GM18951 (cell line): ENCODE data around the gene SYMPK.

Experiments
- POLR2A ChIP-seq: IDR thresholded peaks from 4 replicates; pipeline ENCODE4 v1.6.1; 2011; ENCODE audit warnings: mild to moderate bottlenecking; ENCODE audit not compliant: insufficient read length, insufficient read depth; ENCODE audit errors: extremely low read depth
- in situ Hi-C: fragments of 300-500 bp; cut with MboI; formaldehyde crosslinking; loops from one replicate; pipeline ENCODE4 v1.12.0; 2022; ENCODE audit warnings: low sequenced_read_pairs, mixed read lengths, inconsistent platforms; ENCODE audit not compliant: unreplicated experiment

Gene SYMPK

GRCh38 chr19:45821103-45821521 lies 41.8 kb downstream of the SYMPK start:
- in situ Hi-C loops = no loop called here
- no peak for TF ChIP-seq POLR2A

GRCh38 chr19:45820413-45821102 lies 42.4 kb downstream of the SYMPK start:
- TF ChIP-seq POLR2A = no peak
- in situ Hi-C loops = no loop called here

DNA sequence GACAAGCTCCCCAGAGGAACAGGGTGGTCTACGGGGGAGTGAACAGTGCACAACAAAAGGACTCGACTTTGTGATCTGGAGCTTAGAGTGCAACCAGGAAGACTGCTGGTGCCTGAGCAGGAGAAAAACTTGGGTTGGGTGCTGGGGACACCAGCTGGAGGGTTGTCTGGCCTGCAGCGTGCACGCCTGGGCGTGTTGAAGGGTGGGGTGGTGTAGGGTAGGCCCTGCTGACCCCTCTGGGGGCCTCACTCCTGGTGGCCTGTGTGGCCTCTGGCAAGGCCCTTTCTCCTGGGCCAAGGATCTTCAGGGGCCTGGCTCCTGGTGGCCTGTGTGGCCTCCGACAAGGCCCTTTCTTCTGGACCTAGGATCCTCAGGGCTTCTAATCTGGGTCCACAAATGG lies 43.2 kb downstream of the SYMPK start:
- in situ Hi-C loops = no loop called here
- no peak for TF ChIP-seq POLR2A

DNA sequence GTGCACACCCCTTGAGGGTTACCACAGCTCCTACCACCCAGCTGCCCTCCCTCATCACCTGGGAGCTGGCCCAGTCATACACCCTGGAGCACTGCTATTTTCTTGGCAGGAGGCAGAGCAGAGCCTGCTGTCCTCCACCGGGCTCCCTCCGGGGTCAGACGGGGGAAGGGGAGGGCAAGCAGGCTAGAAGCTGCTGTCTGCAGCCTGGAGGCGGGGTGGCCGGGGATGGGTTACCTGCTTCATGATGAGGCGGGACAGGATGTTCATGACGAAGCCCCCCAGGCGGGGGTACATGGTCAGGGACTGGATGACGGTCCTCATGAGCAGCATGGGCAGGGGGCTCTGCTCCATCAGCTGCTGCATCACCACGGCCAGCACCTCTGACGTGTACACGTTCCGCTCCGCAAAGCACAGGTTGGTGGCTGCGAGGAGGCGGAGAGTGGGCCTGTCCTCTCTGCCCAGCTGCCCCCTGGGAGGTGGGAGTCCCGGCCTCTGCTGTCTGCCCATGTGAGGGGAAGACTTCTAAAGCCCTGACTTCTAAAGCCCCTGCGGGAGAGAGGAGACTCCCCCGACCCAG lies 45.1 kb downstream of the SYMPK start:
- no peak for TF ChIP-seq POLR2A
- in situ Hi-C loops = no loop called here

DNA sequence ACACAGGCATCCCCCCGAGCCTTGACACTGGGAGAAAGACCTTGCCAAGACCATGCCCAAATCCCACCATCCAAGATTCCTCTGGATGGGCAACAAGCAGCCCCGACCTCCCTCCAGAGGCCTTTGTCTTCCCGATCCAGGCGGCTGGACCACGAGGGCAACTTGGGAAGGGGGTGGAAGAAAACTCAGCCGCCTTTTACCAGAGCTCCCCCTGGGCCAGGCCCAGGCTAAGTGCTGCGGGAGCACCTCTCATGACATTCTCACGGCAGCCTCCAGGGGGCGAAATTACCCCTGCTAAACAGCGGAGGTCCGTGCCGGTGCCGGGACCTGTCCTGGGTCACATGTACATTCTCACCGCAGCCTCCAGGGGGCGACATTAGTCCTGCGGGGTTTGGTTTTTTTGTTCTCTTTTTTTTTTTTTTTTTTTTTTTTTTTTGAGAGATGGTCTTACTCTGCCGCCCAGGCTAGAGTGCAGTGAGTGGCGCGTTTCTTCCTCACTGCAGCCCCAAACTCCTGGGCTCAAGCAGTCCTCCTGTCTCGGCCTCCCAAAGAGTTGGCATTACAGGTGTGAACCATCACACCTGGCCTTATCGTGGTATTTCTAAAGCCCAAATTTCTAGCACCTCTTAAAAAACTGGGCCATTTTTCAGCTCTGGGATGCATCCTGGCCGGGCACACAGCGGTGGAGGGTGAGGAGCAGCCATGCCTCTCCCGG lies 45.8 kb downstream of the SYMPK start:
- in situ Hi-C loops = no loop called here

DNA sequence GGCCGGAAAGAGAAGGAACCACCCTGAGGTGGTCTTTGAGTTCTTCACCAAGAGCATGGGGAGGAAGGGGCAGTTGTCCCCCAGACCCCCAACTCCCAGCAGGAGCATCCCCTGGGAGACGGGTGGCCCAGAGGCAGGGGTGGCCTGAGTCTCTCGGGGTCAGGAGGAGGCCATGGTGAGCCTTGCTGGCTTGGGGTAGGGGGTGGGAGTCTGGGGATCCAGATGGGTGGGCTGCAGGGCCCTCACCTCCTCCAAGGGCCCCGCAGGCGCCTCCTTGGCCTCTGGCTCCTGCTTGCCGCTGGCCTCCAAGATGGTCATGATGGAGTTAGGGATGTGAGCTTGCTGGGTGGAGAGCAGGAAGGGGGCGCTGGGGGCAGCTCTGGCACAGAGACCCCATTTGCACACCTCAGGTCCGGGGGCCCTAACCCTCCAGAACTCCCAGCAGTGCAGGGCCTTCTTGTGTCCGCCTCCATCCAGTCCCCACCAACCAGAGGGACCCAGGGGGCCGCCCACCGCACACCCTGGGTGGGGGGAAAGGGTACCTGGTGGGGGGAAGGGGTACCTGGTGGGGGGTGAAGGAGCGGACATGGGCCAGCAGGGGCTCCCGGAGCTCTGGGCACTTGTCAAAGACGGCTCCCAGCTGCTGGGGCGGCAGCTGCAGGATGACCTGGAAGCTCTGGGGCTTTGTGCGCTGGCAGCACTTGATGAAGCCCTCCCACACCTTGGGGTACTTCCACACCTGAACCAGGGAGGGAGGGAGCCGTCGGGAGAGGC lies 46.5 kb downstream of the SYMPK start:
- in situ Hi-C loops = no loop called here
- TF ChIP-seq POLR2A = peak; percentile 8

More for the DNA sequence above, 45.8 kb downstream of the SYMPK start:
- TF ChIP-seq POLR2A = no peak

DNA sequence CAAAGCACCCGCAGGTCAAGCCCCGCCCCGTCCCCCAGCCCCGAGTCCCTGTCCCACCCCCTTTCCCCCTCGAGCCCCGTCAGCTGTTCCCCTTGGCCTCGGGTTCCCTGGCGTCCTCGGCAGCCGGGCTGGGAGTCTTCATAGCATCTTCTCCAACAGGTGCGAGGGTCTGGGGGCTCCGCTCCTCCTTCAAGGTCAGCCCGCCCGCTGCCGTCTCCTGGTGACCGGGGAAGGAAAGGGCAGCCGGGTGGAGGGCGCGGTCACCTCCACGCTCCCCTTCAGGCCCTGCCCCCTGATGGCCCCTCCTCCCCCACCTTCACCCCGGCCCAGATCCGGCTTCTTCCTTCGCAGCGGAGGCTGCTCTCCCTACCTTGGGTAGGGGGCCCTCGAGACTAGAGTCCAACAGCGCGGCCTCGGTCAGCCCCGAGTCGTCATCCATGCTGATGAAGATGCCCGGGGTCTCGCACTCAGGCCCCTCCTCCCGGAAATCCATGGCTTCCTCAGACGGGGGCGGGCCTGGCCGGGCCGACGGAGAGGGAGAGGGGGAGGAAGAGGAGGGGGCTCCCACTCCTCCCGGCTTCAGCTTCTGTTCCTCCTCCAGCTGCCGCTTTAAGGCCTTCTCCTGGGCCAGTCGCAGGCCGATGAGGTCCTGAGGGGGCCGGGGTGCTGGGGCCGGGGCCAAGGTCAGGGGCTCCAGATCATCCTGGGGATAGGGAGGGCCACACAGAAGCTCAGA lies 47.3 kb downstream of the SYMPK start:
- no peak for TF ChIP-seq POLR2A
- in situ Hi-C loops = no loop called here

- in situ Hi-C loops = no loop called here
- TF ChIP-seq POLR2A = no peak
These were observed 48.0 kb downstream of the SYMPK start, which contains the start of gene RSPH6A for GRCh38 chr19:45814851-45815480. RSPH6A (minus strand) TSS chr19:45815308; CDS start chr19:45815176, 132 bp downstream.

GRCh38 chr19:45814166-45814780 lies 48.7 kb downstream of the SYMPK start:
- in situ Hi-C loops = no loop called here
- TF ChIP-seq POLR2A = no peak

- in situ Hi-C loops = no loop called here
- TF ChIP-seq POLR2A = no peak
These were observed 50.6 kb downstream of the SYMPK start for GRCh38 chr19:45812297-45812696.

DNA sequence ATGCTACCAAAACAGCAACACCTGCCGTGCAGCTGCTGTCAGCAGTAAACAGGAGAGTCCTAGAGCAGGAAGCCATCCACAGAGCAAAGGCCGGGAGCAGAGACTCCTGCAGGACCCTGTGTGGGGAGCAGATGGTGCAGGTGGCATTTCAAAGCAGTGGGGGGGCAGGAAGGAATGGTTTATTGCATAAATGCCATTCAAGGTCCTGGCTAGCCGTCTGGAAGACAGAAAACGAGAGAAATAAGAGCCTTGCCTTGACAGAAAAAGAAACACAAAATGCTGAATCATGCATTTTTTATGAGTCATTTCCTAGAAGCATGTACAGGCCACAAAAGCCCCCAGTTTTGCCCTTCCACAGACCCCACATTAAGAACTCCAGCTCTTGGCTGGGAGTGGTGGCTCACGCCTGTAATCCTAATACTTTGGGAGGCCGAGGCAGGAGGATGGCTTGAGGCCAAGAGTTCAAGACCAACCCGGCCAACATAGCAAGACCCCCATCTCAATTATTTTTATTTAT lies 53.2 kb downstream of the SYMPK start:
- in situ Hi-C loops = no loop called here
- no peak for TF ChIP-seq POLR2A
